ENCODE measurements around the gene LPCAT3. TPM values are rescaled to one million over a fixed set of nuclear protein-coding genes. Genes with fewer than 3 reads are reported as not detected.

Gene LPCAT3
- total RNA-seq, 4 donors from 2014 or later: 45.1 to 68.4 (median 58.5) TPM

- Histone ChIP-seq H3K4me3 (replicated peaks in 1 of 3) (no peak overlapping the region), H3K27ac (peak overlapping the region in 2 of 3 donors; percentile 46 to 73), H3K9me3 (no peaks in the 10 kb centered on the region), H3K27me3 (no peaks in the 10 kb centered on the region), H3K4me1 (peaks cover 17 to 33% of the 10 kb centered on the region in 2 donors), H3K36me3 (no peaks in the 10 kb centered on the region)
- DNase-seq: no peak
- intact Hi-C loops (cut with DNase I): no loop called here
- TF ChIP-seq CTCF (IDR thresholded peaks at IDR 0.05) (no peak), POLR2A (IDR thresholded peaks at IDR 0.05) (no peak)
- 80 to 86% methylated on average over 10 of the region's 10 CpGs for WGBS, 2 donors
These were observed 59.6 kb downstream of the LPCAT3 start for GRCh38 chr12:6958609-6959057.

- Histone ChIP-seq H3K27ac (no peak overlapping the region), H3K9me3 (no peaks in the 10 kb centered on the region), H3K36me3 (no peaks in the 10 kb centered on the region), H3K4me3 (replicated peaks in 1 of 3) (no peak overlapping the region), H3K27me3 (no peaks in the 10 kb centered on the region), H3K4me1 (peaks cover 17 to 35% of the 10 kb centered on the region in 2 donors)
- TF ChIP-seq POLR2A (IDR thresholded peaks at IDR 0.05): no peak
- no peak for TF ChIP-seq CTCF (IDR thresholded peaks at IDR 0.05)
- DNase-seq: no peak
- 83 to 90% methylated on average over 27 to 28 of the region's 28 CpGs for WGBS, 2 donors
- intact Hi-C loops (cut with DNase I): no loop called here
These were observed 60.3 kb downstream of the LPCAT3 start for GRCh38 chr12:6957741-6958608.

- H3K27me3 ChIP-seq: no peaks in the 10 kb centered on the region
- intact Hi-C loops (cut with DNase I): no loop called here
- no peak for DNase-seq
- no peak overlapping the region for H3K4me3 ChIP-seq (replicated peaks in 1 of 3)
- no peak overlapping the region for H3K27ac ChIP-seq
- WGBS, 2 donors: 89 to 92% methylated on average over 14 to 18 of the region's 20 CpGs
- peaks cover 11 to 29% of the 10 kb centered on the region in 2 donors for H3K4me1 ChIP-seq
- no peaks in the 10 kb centered on the region for H3K9me3 ChIP-seq
- H3K36me3 ChIP-seq: no peaks in the 10 kb centered on the region
- no peak for TF ChIP-seq CTCF (IDR thresholded peaks at IDR 0.05)
- TF ChIP-seq POLR2A (IDR thresholded peaks at IDR 0.05): no peak
These were observed 61.0 kb downstream of the LPCAT3 start for GRCh38 chr12:6957151-6957701.

GRCh38 chr12:6956021-6956727 lies 62.1 kb downstream of the LPCAT3 start:
- H3K4me3 ChIP-seq (replicated peaks in 1 of 3): no peak overlapping the region
- H3K9me3 ChIP-seq: no peaks in the 10 kb centered on the region
- peaks cover 1 to 19% of the 10 kb centered on the region in 2 donors for H3K4me1 ChIP-seq
- DNase-seq: no peak
- H3K27me3 ChIP-seq: no peaks in the 10 kb centered on the region
- intact Hi-C loops (cut with DNase I): no loop called here
- no peak for TF ChIP-seq CTCF (IDR thresholded peaks at IDR 0.05)
- TF ChIP-seq POLR2A (IDR thresholded peaks at IDR 0.05): no peak
- H3K27ac ChIP-seq: no peak overlapping the region
- no peaks in the 10 kb centered on the region for H3K36me3 ChIP-seq
- WGBS, 2 donors: 81 to 89% methylated on average over 16 to 28 of the region's 28 CpGs

Data from thyroid gland (tissue), 4 donors.